IPS-18c (cell line): ENCODE measurements around the gene SORCS2.

Experiments used
- H3K4me3 ChIP-seq: 2 replicates; pipeline ENCODE4 v1.7.0; 2013; ENCODE audit warnings: low read depth, mild to moderate bottlenecking, low read length, moderate library complexity; ENCODE audit not compliant: insufficient read depth
- H3K9me3 ChIP-seq: one replicate; pipeline ENCODE4 v1.6.1; 2013; ENCODE audit warnings: mild to moderate bottlenecking, low read length, moderate library complexity; ENCODE audit not compliant: control insufficient read depth, insufficient read depth

Gene SORCS2

GRCh38 chr4:7754565-7755262, 562.4 kb downstream of the SORCS2 start:
- Histone ChIP-seq H3K4me3 (no peak overlapping the region), H3K9me3 (no peaks in the 10 kb centered on the region)

GRCh38 chr4:7755561-7755960, 563.2 kb downstream of the SORCS2 start:
- Histone ChIP-seq H3K4me3 (no peak overlapping the region), H3K9me3 (no peaks in the 10 kb centered on the region)

- Histone ChIP-seq H3K4me3 (no peak overlapping the region), H3K9me3 (no peaks in the 10 kb centered on the region)
These were observed 563.7 kb downstream of the SORCS2 start for GRCh38 chr4:7756071-7756470.

GRCh38 chr4:7756561-7757355, 564.4 kb downstream of the SORCS2 start:
- H3K4me3 ChIP-seq, result no peak overlapping the region

GRCh38 chr4:7757501-7758471, 565.4 kb downstream of the SORCS2 start:
- H3K9me3 ChIP-seq, result no peaks in the 10 kb centered on the region
- H3K4me3 ChIP-seq, result no peak overlapping the region

More at GRCh38 chr4:7756561-7757355, 564.4 kb downstream of the SORCS2 start:
- H3K9me3 ChIP-seq, result no peaks in the 10 kb centered on the region

- H3K4me3 ChIP-seq, result no peak overlapping the region
These were observed 566.1 kb downstream of the SORCS2 start for GRCh38 chr4:7758476-7758875.

GRCh38 chr4:7759216-7759615, 566.9 kb downstream of the SORCS2 start:
- Histone ChIP-seq H3K4me3 (no peak overlapping the region), H3K9me3 (no peaks in the 10 kb centered on the region)

More at GRCh38 chr4:7758476-7758875, 566.1 kb downstream of the SORCS2 start:
- H3K9me3 ChIP-seq, result no peaks in the 10 kb centered on the region

GRCh38 chr4:7759635-7760034, 567.3 kb downstream of the SORCS2 start:
- Histone ChIP-seq H3K9me3 (no peaks in the 10 kb centered on the region), H3K4me3 (no peak overlapping the region)

- no peak overlapping the region for H3K4me3 ChIP-seq
- no peaks in the 10 kb centered on the region for H3K9me3 ChIP-seq
These were observed 567.9 kb downstream of the SORCS2 start for GRCh38 chr4:7760228-7760627.

- Histone ChIP-seq H3K4me3 (no peak overlapping the region), H3K9me3 (no peaks in the 10 kb centered on the region)
These were observed 568.4 kb downstream of the SORCS2 start for GRCh38 chr4:7760706-7761105.

- Histone ChIP-seq H3K9me3 (no peaks in the 10 kb centered on the region), H3K4me3 (no peak overlapping the region)
These were observed 569.0 kb downstream of the SORCS2 start for GRCh38 chr4:7761312-7761711.

- H3K9me3 ChIP-seq, result no peaks in the 10 kb centered on the region
- no peak overlapping the region for H3K4me3 ChIP-seq
These were observed 569.4 kb downstream of the SORCS2 start for GRCh38 chr4:7761720-7762119.

GRCh38 chr4:7762376-7763030, 570.2 kb downstream of the SORCS2 start:
- Histone ChIP-seq H3K9me3 (no peaks in the 10 kb centered on the region), H3K4me3 (no peak overlapping the region)

GRCh38 chr4:7763106-7763505, 570.8 kb downstream of the SORCS2 start:
- Histone ChIP-seq H3K9me3 (no peaks in the 10 kb centered on the region), H3K4me3 (no peak overlapping the region)

GRCh38 chr4:7763788-7764187, 571.5 kb downstream of the SORCS2 start:
- Histone ChIP-seq H3K4me3 (no peak overlapping the region), H3K9me3 (no peaks in the 10 kb centered on the region)

- Histone ChIP-seq H3K9me3 (no peaks in the 10 kb centered on the region), H3K4me3 (no peak overlapping the region)
These were observed 572.1 kb downstream of the SORCS2 start for GRCh38 chr4:7764466-7764865.

GRCh38 chr4:7765666-7766065, 573.3 kb downstream of the SORCS2 start:
- Histone ChIP-seq H3K4me3 (no peak overlapping the region), H3K9me3 (no peaks in the 10 kb centered on the region)
